BJ (cell line): ENCODE results near the gene KLHL7. TPM values are rescaled to one million over a fixed set of nuclear protein-coding genes. Genes with fewer than 3 reads are reported as not detected.

Experiments
- CTCF ChIA-PET: fragments of 350-600 bp; formaldehyde crosslinking; extraction: SDS; loops from one replicate; lab custom pipeline; 2021; ENCODE audit warnings: antibody characterized with exemption, inconsistent platforms; lab: Yijun Ruan, JAX
- POLR2A ChIA-PET: fragments of 300-600 bp; sonication (Branson Sonifier 250); formaldehyde crosslinking; extraction: SDS; loops from one replicate; lab custom pipeline; 2021; ENCODE audit warnings: antibody characterized with exemption; lab: Charles Lee
- DNase-seq: peaks from one replicate; pipeline ENCODE4 v3.0.0-alpha.2; 2011; ENCODE audit warnings: low read depth
- H3K27me3 ChIP-seq: 2 replicates; pipeline ENCODE4 v1.6.0; 2011; ENCODE audit warnings: low read length; ENCODE audit not compliant: control insufficient read depth, insufficient read depth
- H3K36me3 ChIP-seq: 2 replicates; pipeline ENCODE4 v1.5.1; 2011; ENCODE audit warnings: low read length; ENCODE audit not compliant: control insufficient read depth, insufficient read depth
- H3K4me3 ChIP-seq: 2 replicates; pipeline ENCODE4 v1.5.1; 2011; ENCODE audit warnings: low read depth, mild to moderate bottlenecking, control low read depth, low read length
- CTCF ChIP-seq: IDR thresholded peaks from 2 replicates; pipeline ENCODE4 v1.5.1; 2011; ENCODE audit warnings: low read depth, mild to moderate bottlenecking, control low read depth, inconsistent platforms, low read length, moderate library complexity; ENCODE audit not compliant: insufficient read depth
- polyA plus RNA-seq: library from polyadenylated mRNA; depleted of rRNA; stranded (reverse); fragments of >200 nt; gene quantifications from 2 replicates; pipeline ENCODE4 v1.2.3, GENCODE V29; 2011

The KLHL7 gene
- polyA plus RNA-seq, 1 experiment = 14.8 TPM

- H3K36me3 ChIP-seq = no peaks in the 10 kb centered on the region
- ChIA-PET CTCF (no interaction called here), POLR2A (no interaction called here)
- no peak for TF ChIP-seq CTCF
- DNase-seq = no peak
- H3K4me3 ChIP-seq = no peak overlapping the region
- 0 out of 2 replicates have a peak, but pooled peaks cover 1% of the 10 kb centered on the region for H3K27me3 ChIP-seq
Measured at GRCh38 chr7:23211589-23211988, 106.0 kb downstream of the KLHL7 start.

- ChIA-PET POLR2A (no interaction called here), CTCF (no interaction called here)
- TF ChIP-seq CTCF = no peak
Measured at GRCh38 chr7:23212395-23212794, 106.8 kb downstream of the KLHL7 start.

GRCh38 chr7:23212841-23213240, 107.3 kb downstream of the KLHL7 start:
- CTCF ChIA-PET = no interaction called here
- no peak for DNase-seq
- Histone ChIP-seq H3K4me3 (no peak overlapping the region), H3K36me3 (no peaks in the 10 kb centered on the region), H3K27me3 (0 out of 2 replicates have a peak, but pooled peaks cover 1% of the 10 kb centered on the region)
- TF ChIP-seq CTCF = no peak
- POLR2A ChIA-PET = no interaction called here

More at GRCh38 chr7:23212395-23212794, 106.8 kb downstream of the KLHL7 start:
- Histone ChIP-seq H3K36me3 (no peaks in the 10 kb centered on the region), H3K27me3 (0 out of 2 replicates have a peak, but pooled peaks cover 1% of the 10 kb centered on the region), H3K4me3 (no peak overlapping the region)
- no peak for DNase-seq

GRCh38 chr7:23213755-23214154, 108.2 kb downstream of the KLHL7 start:
- ChIA-PET CTCF (no interaction called here), POLR2A (no interaction called here)
- TF ChIP-seq CTCF = no peak
- Histone ChIP-seq H3K4me3 (no peak overlapping the region), H3K36me3 (no peaks in the 10 kb centered on the region), H3K27me3 (0 out of 2 replicates have a peak, but pooled peaks cover 1% of the 10 kb centered on the region)
- DNase-seq = no peak

- H3K27me3 ChIP-seq = 0 out of 2 replicates have a peak, but pooled peaks cover 1% of the 10 kb centered on the region
- TF ChIP-seq CTCF = no peak
- H3K36me3 ChIP-seq = no peaks in the 10 kb centered on the region
- H3K4me3 ChIP-seq = no peak overlapping the region
- POLR2A ChIA-PET = no interaction called here
- CTCF ChIA-PET = no interaction called here
- DNase-seq = no peak
Measured at GRCh38 chr7:23214423-23214822, 108.8 kb downstream of the KLHL7 start.
